Measurements from ENCODE around the gene LRP1B. TPM values are rescaled to one million over a fixed set of nuclear protein-coding genes. Genes with fewer than 3 reads are reported as not detected.

LRP1B gene
- total RNA-seq, 1 experiment from 2014 or later = 0.52 TPM

DNA sequence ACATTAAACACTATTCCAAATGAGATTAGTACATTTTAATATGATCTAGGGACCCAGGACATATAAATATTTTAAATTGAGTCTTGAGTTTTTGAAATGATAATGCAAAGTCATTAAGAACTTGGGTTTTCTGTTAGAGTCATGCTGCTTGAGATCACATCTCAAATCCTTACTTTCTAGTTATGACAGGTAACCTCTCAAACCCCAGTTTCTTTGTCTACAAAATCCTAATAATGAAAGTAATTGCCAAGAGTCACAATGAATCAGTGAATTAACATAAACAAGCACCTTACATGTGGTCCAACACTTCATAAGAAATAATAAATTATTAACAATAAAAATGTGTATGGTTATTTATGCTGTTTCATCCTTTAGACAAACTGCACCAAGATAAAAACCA, 607.6 kb downstream of the LRP1B start (continued):
- TF ChIP-seq AFF4 (CRISPR knock-in tag; IDR thresholded peaks at IDR 0.05; ENCODE audit: borderline replicate concordance) = no peak

GRCh38 chr2:141522702-141523101, 608.1 kb downstream of the LRP1B start:
- ChIA-PET CTCF (no interaction called here), POLR2A (no interaction called here)
- Mint-ChIP-seq H3K4me3 (no peak overlapping the region), H3K27me3 (ENCODE audit: low read depth) (no peaks in the 10 kb centered on the region), H3K27ac (no peak overlapping the region), H3K4me1 (peaks cover 24% of the 10 kb centered on the region), H3K9me3 (no peaks in the 10 kb centered on the region), H3K36me3 (no peaks in the 10 kb centered on the region)
- no peak for ATAC-seq
- TF ChIP-seq NR2C2 (CRISPR knock-in tag; IDR thresholded peaks at IDR 0.05) = no peak
- TF ChIP-seq ZNF121 (CRISPR knock-in tag; IDR thresholded peaks at IDR 0.05) = no peak
- no peak for TF ChIP-seq SP1 (CRISPR knock-in tag; conservative IDR thresholded peaks at IDR 0.05)
- TF ChIP-seq, protein P1, sequence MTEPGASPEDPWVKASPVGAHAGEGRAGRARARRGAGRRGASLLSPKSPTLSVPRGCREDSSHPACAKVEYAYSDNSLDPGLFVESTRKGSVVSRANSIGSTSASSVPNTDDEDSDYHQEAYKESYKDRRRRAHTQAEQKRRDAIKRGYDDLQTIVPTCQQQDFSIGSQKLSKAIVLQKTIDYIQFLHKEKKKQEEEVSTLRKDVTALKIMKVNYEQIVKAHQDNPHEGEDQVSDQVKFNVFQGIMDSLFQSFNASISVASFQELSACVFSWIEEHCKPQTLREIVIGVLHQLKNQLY (CRISPR knock-in tag; IDR thresholded peaks at IDR 0.05) = no peak
- TF ChIP-seq GTF2I (CRISPR knock-in tag; conservative IDR thresholded peaks at IDR 0.05) = no peak
- no peak for TF ChIP-seq TEAD1 (CRISPR knock-in tag; IDR thresholded peaks at IDR 0.05)
- TF ChIP-seq, protein P2, sequence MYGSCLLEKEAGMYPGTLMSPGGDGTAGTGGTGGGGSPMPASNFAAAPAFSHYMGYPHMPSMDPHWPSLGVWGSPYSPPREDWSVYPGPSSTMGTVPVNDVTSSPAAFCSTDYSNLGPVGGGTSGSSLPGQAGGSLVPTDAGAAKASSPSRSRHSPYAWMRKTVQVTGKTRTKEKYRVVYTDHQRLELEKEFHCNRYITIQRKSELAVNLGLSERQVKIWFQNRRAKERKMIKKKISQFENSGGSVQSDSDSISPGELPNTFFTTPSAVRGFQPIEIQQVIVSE (CRISPR knock-in tag; IDR thresholded peaks at IDR 0.05; ENCODE audit: borderline replicate concordance) = no peak
- no peak for TF ChIP-seq MYBL2 (CRISPR knock-in tag; IDR thresholded peaks at IDR 0.05)
- no peak for TF ChIP-seq ATF1 (CRISPR knock-in tag; IDR thresholded peaks at IDR 0.05)
- no peak for TF ChIP-seq E2F5 (CRISPR knock-in tag; IDR thresholded peaks at IDR 0.05)
- TF ChIP-seq CTCF (IDR thresholded peaks at IDR 0.05) = no peak
- TF ChIP-seq IRF1 (CRISPR knock-in tag; IDR thresholded peaks at IDR 0.05) = no peak
- no peak for TF ChIP-seq SOX15 (CRISPR knock-in tag; IDR thresholded peaks at IDR 0.05)
- no peak for TF ChIP-seq SMAD4 (CRISPR knock-in tag; IDR thresholded peaks at IDR 0.05)
- TF ChIP-seq USF2 (CRISPR knock-in tag; IDR thresholded peaks at IDR 0.05) = no peak
- TF ChIP-seq, protein P3, sequence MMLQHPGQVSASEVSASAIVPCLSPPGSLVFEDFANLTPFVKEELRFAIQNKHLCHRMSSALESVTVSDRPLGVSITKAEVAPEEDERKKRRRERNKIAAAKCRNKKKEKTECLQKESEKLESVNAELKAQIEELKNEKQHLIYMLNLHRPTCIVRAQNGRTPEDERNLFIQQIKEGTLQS (CRISPR knock-in tag; conservative IDR thresholded peaks at IDR 0.05) = no peak
- TF ChIP-seq, protein P4, sequence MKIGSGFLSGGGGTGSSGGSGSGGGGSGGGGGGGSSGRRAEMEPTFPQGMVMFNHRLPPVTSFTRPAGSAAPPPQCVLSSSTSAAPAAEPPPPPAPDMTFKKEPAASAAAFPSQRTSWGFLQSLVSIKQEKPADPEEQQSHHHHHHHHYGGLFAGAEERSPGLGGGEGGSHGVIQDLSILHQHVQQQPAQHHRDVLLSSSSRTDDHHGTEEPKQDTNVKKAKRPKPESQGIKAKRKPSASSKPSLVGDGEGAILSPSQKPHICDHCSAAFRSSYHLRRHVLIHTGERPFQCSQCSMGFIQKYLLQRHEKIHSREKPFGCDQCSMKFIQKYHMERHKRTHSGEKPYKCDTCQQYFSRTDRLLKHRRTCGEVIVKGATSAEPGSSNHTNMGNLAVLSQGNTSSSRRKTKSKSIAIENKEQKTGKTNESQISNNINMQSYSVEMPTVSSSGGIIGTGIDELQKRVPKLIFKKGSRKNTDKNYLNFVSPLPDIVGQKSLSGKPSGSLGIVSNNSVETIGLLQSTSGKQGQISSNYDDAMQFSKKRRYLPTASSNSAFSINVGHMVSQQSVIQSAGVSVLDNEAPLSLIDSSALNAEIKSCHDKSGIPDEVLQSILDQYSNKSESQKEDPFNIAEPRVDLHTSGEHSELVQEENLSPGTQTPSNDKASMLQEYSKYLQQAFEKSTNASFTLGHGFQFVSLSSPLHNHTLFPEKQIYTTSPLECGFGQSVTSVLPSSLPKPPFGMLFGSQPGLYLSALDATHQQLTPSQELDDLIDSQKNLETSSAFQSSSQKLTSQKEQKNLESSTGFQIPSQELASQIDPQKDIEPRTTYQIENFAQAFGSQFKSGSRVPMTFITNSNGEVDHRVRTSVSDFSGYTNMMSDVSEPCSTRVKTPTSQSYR (CRISPR knock-in tag; IDR thresholded peaks at IDR 0.05) = no peak
- DNase-seq (ENCODE audit: low spot score) = no peak

Measured in WTC11 (cell line).